HepG2 (cell line): ENCODE data around the gene GPR137.

Experiments used
- SMARCC2 ChIP-seq: fragments of 450-650 bp; IDR thresholded peaks from 2 replicates; pipeline ENCODE4 v1.6.1; 2017; ENCODE audit warnings: antibody characterized with exemption, mild to moderate bottlenecking
- TOE1 ChIP-seq: sonication (generic); formaldehyde crosslinking; IDR thresholded peaks from 2 replicates; pipeline ENCODE4 v1.4.0; 2020; ENCODE audit warnings: mild to moderate bottlenecking, missing genetic modification reagents
- YY1 ChIP-seq: IDR thresholded peaks from 2 replicates; pipeline ENCODE4 v1.6.1; 2011; ENCODE audit warnings: low read length, low read depth, moderate library complexity, mild to moderate bottlenecking; ENCODE audit not compliant: insufficient read depth, insufficient replicate concordance
- ZBTB4 ChIP-seq: sonication (generic); formaldehyde crosslinking; IDR thresholded peaks from 2 replicates; pipeline ENCODE4 v1.4.0; 2020; ENCODE audit warnings: missing genetic modification reagents, mild to moderate bottlenecking, borderline replicate concordance
- ZNF225 ChIP-seq: sonication (generic); formaldehyde crosslinking; IDR thresholded peaks from 2 replicates; pipeline ENCODE4 v1.4.0; 2020; ENCODE audit warnings: mild to moderate bottlenecking, missing genetic modification reagents

- TF ChIP-seq ZNF225 (CRISPR knock-in tag), result no peak
- no peak for TF ChIP-seq SMARCC2
- no peak for TF ChIP-seq YY1
- no peak for TF ChIP-seq ZBTB4 (CRISPR knock-in tag)
- TF ChIP-seq TOE1 (CRISPR knock-in tag), result no peak
These were observed 33.4 kb upstream of the GPR137 start for GRCh38 chr11:64252003-64252872.
